DOHH2 (cell line): ENCODE results near the gene CCDC122.

Experiments used
- H3F3A ChIP-seq: fragments of 200-600 bp; sonication (generic), shearing (Covaris generic); 2 replicates; pipeline ENCODE4 v1.6.0; 2016; ENCODE audit warnings: antibody characterized with exemption, mild to moderate bottlenecking; ENCODE audit not compliant: control insufficient read depth, insufficient read depth
- H3K27ac ChIP-seq: fragments of 200-600 bp; sonication (generic); 2 replicates; pipeline ENCODE4 v1.5.1; 2014; ENCODE audit warnings: low read depth, mild to moderate bottlenecking, low read length, moderate library complexity
- H3K27me3 ChIP-seq: fragments of 200-600 bp; sonication (generic); 2 replicates; pipeline ENCODE4 v1.6.1; 2014; ENCODE audit warnings: mild to moderate bottlenecking, low read length, mixed read lengths; ENCODE audit not compliant: control insufficient read depth
- H3K36me3 ChIP-seq: fragments of 200-600 bp; sonication (generic); 2 replicates; pipeline ENCODE4 v1.6.1; 2014; ENCODE audit warnings: mild to moderate bottlenecking, low read length, moderate library complexity, mixed read lengths; ENCODE audit not compliant: control insufficient read depth
- H3K4me1 ChIP-seq: fragments of 200-600 bp; sonication (generic); 2 replicates; pipeline ENCODE4 v1.6.1; 2014; ENCODE audit warnings: mild to moderate bottlenecking, low read length, mixed read lengths; ENCODE audit not compliant: control insufficient read depth
- H3K4me2 ChIP-seq: fragments of 200-600 bp; sonication (generic); 2 replicates; pipeline ENCODE4 v1.6.0; 2014; ENCODE audit warnings: mild to moderate bottlenecking, low read length, moderate library complexity
- H3K4me3 ChIP-seq: fragments of 200-600 bp; sonication (generic); 2 replicates; pipeline ENCODE4 v1.5.1; 2014; ENCODE audit warnings: mild to moderate bottlenecking, low read length, mixed read lengths
- H3K79me2 ChIP-seq: fragments of 200-600 bp; sonication (generic); 2 replicates; pipeline ENCODE4 v1.6.1; 2014; ENCODE audit warnings: mild to moderate bottlenecking, low read length, mixed read lengths; ENCODE audit not compliant: control insufficient read depth
- H3K9me2 ChIP-seq: fragments of 200-600 bp; sonication (generic); replicated peaks from 2 replicates; pipeline ENCODE4 v1.6.1; 2014; ENCODE audit warnings: mild to moderate bottlenecking, low read length, mixed read lengths; ENCODE audit not compliant: control insufficient read depth
- H3K9me3 ChIP-seq: fragments of 200-600 bp; sonication (generic); 2 replicates; pipeline ENCODE4 v1.6.1; 2014; ENCODE audit warnings: antibody characterized with exemption, low read length, mixed read lengths; ENCODE audit not compliant: control insufficient read depth, insufficient read depth
- H4K20me1 ChIP-seq: fragments of 200-600 bp; sonication (generic); 2 replicates; pipeline ENCODE4 v1.6.0; 2014; ENCODE audit warnings: low read depth, mild to moderate bottlenecking, antibody characterized with exemption, low read length, moderate library complexity; ENCODE audit not compliant: control insufficient read depth, insufficient read depth
- EZH2phosphoT487 ChIP-seq: fragments of 200-600 bp; sonication (generic); IDR thresholded peaks from 2 replicates; pipeline ENCODE4 v1.6.1; 2017; ENCODE audit warnings: borderline replicate concordance, mild to moderate bottlenecking, antibody characterized with exemption, low read length, moderate library complexity, mixed read lengths
- TF ChIP-seq, protein P1 (sequence below): fragments of 200-600 bp; sonication (generic); IDR thresholded peaks from one replicate; pipeline ENCODE4 v1.5.1; 2014; ENCODE audit warnings: antibody characterized with exemption, mild to moderate bottlenecking, low read depth, low read length; ENCODE audit not compliant: poor library complexity, severe bottlenecking

Gene CCDC122

GRCh38 chr13:43794416-43794815 is 85.1 kb downstream of the CCDC122 start:
- Histone ChIP-seq H3K4me1 (no peaks in the 10 kb centered on the region), H3K9me3 (no peaks in the 10 kb centered on the region), H3K27ac (no peak overlapping the region), H3K36me3 (no peaks in the 10 kb centered on the region), H3K79me2 (no peaks in the 10 kb centered on the region), H3K27me3 (peaks cover 3% of the 10 kb centered on the region; the same call in 1 of the 2 replicates), H3K4me3 (no peak overlapping the region), H4K20me1 (no peaks in the 10 kb centered on the region), H3K9me2 (no peaks in the 10 kb centered on the region), H3F3A (no peaks in the 10 kb centered on the region), H3K4me2 (no peak overlapping the region)
- no peak for TF ChIP-seq EZH2phosphoT487
- TF ChIP-seq, protein P1, sequence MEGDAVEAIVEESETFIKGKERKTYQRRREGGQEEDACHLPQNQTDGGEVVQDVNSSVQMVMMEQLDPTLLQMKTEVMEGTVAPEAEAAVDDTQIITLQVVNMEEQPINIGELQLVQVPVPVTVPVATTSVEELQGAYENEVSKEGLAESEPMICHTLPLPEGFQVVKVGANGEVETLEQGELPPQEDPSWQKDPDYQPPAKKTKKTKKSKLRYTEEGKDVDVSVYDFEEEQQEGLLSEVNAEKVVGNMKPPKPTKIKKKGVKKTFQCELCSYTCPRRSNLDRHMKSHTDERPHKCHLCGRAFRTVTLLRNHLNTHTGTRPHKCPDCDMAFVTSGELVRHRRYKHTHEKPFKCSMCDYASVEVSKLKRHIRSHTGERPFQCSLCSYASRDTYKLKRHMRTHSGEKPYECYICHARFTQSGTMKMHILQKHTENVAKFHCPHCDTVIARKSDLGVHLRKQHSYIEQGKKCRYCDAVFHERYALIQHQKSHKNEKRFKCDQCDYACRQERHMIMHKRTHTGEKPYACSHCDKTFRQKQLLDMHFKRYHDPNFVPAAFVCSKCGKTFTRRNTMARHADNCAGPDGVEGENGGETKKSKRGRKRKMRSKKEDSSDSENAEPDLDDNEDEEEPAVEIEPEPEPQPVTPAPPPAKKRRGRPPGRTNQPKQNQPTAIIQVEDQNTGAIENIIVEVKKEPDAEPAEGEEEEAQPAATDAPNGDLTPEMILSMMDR: no peak

DNA sequence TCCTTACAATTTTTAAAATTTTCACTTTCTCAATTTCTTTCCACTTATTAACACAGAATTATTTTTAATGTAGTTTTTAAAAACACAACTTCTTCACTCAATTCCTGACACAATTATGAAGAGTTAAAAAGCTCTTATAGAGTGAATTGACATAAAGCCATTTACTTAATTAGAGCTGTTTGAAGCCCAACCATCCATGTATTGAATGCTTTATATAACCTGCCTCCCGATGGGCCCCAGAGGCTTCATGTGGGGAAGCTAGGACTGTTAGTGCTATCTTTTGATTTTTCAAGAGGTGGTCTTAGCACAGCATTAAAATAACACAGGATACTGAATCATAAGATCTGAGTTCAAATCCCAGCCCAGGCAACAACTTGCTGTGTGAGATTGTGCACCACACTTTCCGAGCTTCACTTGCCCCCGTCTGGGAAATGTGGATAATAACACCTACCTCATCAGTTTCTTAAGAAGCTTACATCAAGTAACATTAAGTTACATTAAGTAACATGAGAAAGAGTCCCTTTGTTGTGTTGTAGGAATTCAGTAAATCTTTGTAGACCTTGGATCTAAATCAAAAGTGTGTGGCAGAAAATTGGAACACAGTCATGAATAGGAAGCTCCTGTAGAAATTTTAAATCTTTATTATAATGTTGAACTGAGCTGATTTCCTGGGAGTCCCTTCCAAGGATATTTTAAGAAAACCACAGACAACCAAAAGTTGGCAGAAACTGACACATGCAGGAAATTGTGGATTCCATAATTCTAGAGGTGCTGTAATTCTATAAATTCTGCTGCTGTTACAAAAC is 87.3 kb downstream of the CCDC122 start:
- Histone ChIP-seq H3K9me2 (no peaks in the 10 kb centered on the region), H4K20me1 (no peaks in the 10 kb centered on the region), H3K9me3 (no peaks in the 10 kb centered on the region), H3K4me1 (0 out of 2 replicates have a peak, but pooled peaks cover 4% of the 10 kb centered on the region), H3K4me2 (no peak overlapping the region), H3K79me2 (no peaks in the 10 kb centered on the region), H3K4me3 (no peak overlapping the region), H3F3A (no peaks in the 10 kb centered on the region), H3K36me3 (no peaks in the 10 kb centered on the region), H3K27me3 (peaks cover 3% of the 10 kb centered on the region), H3K27ac (no peak overlapping the region)
- no peak for TF ChIP-seq EZH2phosphoT487
- TF ChIP-seq, protein P1: no peak

DNA sequence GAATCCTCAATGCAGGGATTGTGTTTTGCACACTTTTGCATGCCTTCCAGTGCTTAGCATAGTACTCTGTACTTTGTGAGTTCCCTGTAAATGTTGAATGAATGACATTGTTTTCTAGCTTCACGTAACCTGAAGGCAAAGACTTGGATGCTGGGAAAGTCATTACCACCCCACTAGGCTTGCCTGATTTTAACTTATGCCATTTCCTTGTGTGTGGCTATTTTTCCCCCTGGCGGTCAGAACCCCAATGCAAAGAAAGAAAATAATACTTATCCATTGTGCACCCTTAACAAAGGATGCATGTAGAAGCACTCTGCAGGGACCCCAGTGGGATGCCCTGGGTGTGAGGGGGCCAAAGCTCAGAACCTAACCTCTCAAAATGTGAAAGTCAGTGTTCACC is 91.5 kb downstream of the CCDC122 start:
- H3K27me3 ChIP-seq: peaks cover 2% of the 10 kb centered on the region
- H3K9me3 ChIP-seq: no peaks in the 10 kb centered on the region

More for the DNA sequence above, 91.5 kb downstream of the CCDC122 start:
- Histone ChIP-seq H3K4me1 (0 out of 2 replicates have a peak, but pooled peaks cover 6% of the 10 kb centered on the region), H4K20me1 (no peaks in the 10 kb centered on the region), H3K36me3 (no peaks in the 10 kb centered on the region), H3K4me3 (peak overlapping the region; percentile 77), H3K4me2 (peak overlapping the region; percentile 75), H3K27ac (no peak overlapping the region), H3F3A (no peaks in the 10 kb centered on the region), H3K9me2 (no peaks in the 10 kb centered on the region), H3K79me2 (no peaks in the 10 kb centered on the region)
- TF ChIP-seq EZH2phosphoT487: no peak
- TF ChIP-seq, protein P1: no peak
